Smooth muscle cell (in vitro differentiated cells): ENCODE results near the gene KMT2D. TPM values are rescaled to one million over a fixed set of nuclear protein-coding genes. Genes with fewer than 3 reads are reported as not detected.
A peak's percentile ranks its signal among the peaks of the same experiment; 100 is the strongest.

ENCODE experiments used
- DNase-seq: peaks from one replicate; lab custom pipeline; 2025; ENCODE audit not compliant: unreplicated experiment; lab: John Stamatoyannopoulos, UW
- H2AFZ ChIP-seq: fragments of 200-600 bp; sonication (generic); 2 replicates; pipeline ENCODE4 v1.6.0; 2016; ENCODE audit warnings: antibody characterized with exemption, low read depth, mild to moderate bottlenecking
- H3F3A ChIP-seq: fragments of 200-600 bp; sonication (generic); 2 replicates; pipeline ENCODE4 v1.6.0; 2017; ENCODE audit warnings: antibody characterized with exemption, low read depth
- H3K27ac ChIP-seq: fragments of 200-600 bp; sonication (generic); 2 replicates; pipeline ENCODE4 v1.5.1; 2016; ENCODE audit warnings: low read depth, mild to moderate bottlenecking
- H3K27me3 ChIP-seq: fragments of 200-600 bp; sonication (generic); 2 replicates; pipeline ENCODE4 v1.6.1; 2016; ENCODE audit warnings: low read depth, mild to moderate bottlenecking
- H3K36me3 ChIP-seq: fragments of 200-600 bp; sonication (generic); 2 replicates; pipeline ENCODE4 v1.5.1; 2016; ENCODE audit warnings: low read depth
- H3K4me1 ChIP-seq: fragments of 200-600 bp; sonication (generic); 2 replicates; pipeline ENCODE4 v1.5.1; 2016; ENCODE audit warnings: low read depth
- H3K4me2 ChIP-seq: fragments of 200-600 bp; sonication (generic); 2 replicates; pipeline ENCODE4 v1.6.0; 2016; ENCODE audit warnings: mild to moderate bottlenecking
- H3K4me3 ChIP-seq: fragments of 200-600 bp; sonication (generic); 2 replicates; pipeline ENCODE4 v1.5.1; 2016; ENCODE audit warnings: mild to moderate bottlenecking
- H3K79me2 ChIP-seq: fragments of 200-600 bp; sonication (generic); 2 replicates; pipeline ENCODE4 v1.6.0; 2016; ENCODE audit warnings: low read depth, mild to moderate bottlenecking
- H3K9ac ChIP-seq: fragments of 200-600 bp; sonication (generic); 2 replicates; pipeline ENCODE4 v1.6.0; 2016; ENCODE audit warnings: low read depth
- H3K9me3 ChIP-seq: fragments of 200-600 bp; sonication (generic); replicated peaks from 2 replicates; pipeline ENCODE4 v1.5.1; 2016; ENCODE audit warnings: low read depth
- H4K20me1 ChIP-seq: fragments of 200-600 bp; sonication (generic); 2 replicates; pipeline ENCODE4 v1.6.0; 2016; ENCODE audit warnings: low read depth
- WGBS: methylation state at CpG from one replicate; pipeline ENCODE4 v1.1.7; 2016; ENCODE audit warnings: low lambda C conversion rate; 5-methylcytosine and 5-hydroxymethylcytosine counted together
- polyA plus RNA-seq: library from polyadenylated mRNA; unstranded; fragments of >200 nt; fragmentation: Nextera tagmentation; extraction: Ambion mirVana; gene quantifications from 2 replicates; pipeline ENCODE4 v1.2.1, GENCODE V29; 2016
- total RNA-seq: library from RNA; depleted of rRNA; stranded (reverse); fragments of >200 nt; gene quantifications from 2 replicates; pipeline ENCODE4 v1.2.3, GENCODE V29; 2014
- TF ChIP-seq, protein P1 (sequence below): fragments of 200-600 bp; sonication (generic); IDR thresholded peaks from 2 replicates; pipeline ENCODE4 v1.5.1; 2017; ENCODE audit warnings: borderline replicate concordance, mild to moderate bottlenecking, antibody characterized with exemption; ENCODE audit not compliant: insufficient read depth, poor library complexity, severe bottlenecking

KMT2D gene
- total and polyA plus RNA-seq, 2 experiments from 2014 or later, result 24.6 to 25.9 TPM

DNA sequence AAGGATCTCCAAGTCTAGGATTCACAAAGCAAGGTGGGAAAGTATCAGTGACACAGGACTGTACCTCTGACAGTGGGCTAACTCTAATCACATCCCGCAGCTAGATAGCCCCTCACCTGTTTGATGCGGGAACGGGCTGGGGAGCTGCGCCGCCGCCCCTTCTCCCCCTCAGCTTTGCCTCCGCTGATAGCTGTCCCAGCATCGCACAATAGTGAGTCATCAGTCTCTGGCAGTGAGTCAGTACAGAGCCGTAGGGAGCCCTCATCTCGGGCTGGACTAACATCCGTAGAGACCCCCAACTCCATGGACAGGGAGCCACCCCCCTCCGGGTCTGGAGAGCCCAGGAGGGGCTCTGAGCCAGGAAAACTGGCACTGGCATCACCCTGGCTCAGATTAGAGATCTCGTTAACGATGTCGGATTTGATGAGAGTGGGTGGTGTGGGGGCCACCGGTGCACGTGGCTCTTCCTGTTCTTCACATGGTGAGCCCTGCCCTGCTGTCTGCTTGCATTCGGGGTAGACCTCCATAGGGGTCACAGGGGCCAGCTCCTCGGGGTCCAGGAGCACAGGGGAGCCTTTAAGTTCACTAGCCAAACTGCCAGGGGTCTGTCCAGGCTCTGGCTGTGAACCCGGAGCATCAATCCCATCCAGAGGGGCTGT, 10.9 kb downstream of the KMT2D start:
- Histone ChIP-seq H3K27ac (peak overlapping the region; percentile 50), H3F3A (no peaks in the 10 kb centered on the region), H3K9me3 (no peaks in the 10 kb centered on the region), H3K4me3 (no peak overlapping the region), H3K4me1 (no peaks in the 10 kb centered on the region), H2AFZ (no peak overlapping the region), H3K36me3 (peaks cover 6% of the 10 kb centered on the region), H3K27me3 (no peaks in the 10 kb centered on the region), H3K9ac (no peak overlapping the region), H4K20me1 (peaks cover 68% of the 10 kb centered on the region), H3K79me2 (peaks cover 14% of the 10 kb centered on the region), H3K4me2 (peak overlapping the region; percentile 16)
- 49% methylated on average over 20 of the region's 20 CpGs for WGBS
- no peak for DNase-seq
- TF ChIP-seq, protein P1, sequence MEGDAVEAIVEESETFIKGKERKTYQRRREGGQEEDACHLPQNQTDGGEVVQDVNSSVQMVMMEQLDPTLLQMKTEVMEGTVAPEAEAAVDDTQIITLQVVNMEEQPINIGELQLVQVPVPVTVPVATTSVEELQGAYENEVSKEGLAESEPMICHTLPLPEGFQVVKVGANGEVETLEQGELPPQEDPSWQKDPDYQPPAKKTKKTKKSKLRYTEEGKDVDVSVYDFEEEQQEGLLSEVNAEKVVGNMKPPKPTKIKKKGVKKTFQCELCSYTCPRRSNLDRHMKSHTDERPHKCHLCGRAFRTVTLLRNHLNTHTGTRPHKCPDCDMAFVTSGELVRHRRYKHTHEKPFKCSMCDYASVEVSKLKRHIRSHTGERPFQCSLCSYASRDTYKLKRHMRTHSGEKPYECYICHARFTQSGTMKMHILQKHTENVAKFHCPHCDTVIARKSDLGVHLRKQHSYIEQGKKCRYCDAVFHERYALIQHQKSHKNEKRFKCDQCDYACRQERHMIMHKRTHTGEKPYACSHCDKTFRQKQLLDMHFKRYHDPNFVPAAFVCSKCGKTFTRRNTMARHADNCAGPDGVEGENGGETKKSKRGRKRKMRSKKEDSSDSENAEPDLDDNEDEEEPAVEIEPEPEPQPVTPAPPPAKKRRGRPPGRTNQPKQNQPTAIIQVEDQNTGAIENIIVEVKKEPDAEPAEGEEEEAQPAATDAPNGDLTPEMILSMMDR, result no peak

DNA sequence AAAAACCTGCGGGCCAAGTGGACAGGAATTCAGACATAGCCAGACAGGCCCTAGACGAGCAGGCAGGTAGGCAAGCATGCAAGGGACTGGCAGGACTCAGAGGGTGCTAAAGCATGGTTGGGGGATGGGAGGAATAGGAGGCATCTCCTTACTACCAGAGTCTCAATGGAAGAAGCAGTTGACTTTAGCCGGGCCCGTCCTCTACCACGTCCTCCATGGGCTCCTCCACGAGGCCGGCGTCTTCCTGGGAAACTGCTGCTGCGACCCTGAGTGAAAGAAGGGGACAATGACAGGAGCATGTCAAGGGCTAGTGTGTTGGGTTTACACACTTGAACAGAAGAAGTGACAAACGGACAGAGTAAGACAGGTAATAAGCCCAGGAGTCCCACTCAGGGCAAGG, 11.6 kb downstream of the KMT2D start:
- Histone ChIP-seq H2AFZ (no peak overlapping the region), H4K20me1 (peaks cover 67% of the 10 kb centered on the region), H3K4me3 (no peak overlapping the region), H3K9me3 (no peaks in the 10 kb centered on the region), H3F3A (no peaks in the 10 kb centered on the region), H3K79me2 (peaks cover 7% of the 10 kb centered on the region), H3K4me1 (no peaks in the 10 kb centered on the region), H3K27me3 (no peaks in the 10 kb centered on the region), H3K36me3 (peaks cover 6% of the 10 kb centered on the region), H3K27ac (peak overlapping the region; percentile 50), H3K4me2 (no peak overlapping the region), H3K9ac (no peak overlapping the region)
- TF ChIP-seq, protein P1, result no peak
- no peak for DNase-seq
- WGBS, result 96% methylated on average over 10 of the region's 10 CpGs

DNA sequence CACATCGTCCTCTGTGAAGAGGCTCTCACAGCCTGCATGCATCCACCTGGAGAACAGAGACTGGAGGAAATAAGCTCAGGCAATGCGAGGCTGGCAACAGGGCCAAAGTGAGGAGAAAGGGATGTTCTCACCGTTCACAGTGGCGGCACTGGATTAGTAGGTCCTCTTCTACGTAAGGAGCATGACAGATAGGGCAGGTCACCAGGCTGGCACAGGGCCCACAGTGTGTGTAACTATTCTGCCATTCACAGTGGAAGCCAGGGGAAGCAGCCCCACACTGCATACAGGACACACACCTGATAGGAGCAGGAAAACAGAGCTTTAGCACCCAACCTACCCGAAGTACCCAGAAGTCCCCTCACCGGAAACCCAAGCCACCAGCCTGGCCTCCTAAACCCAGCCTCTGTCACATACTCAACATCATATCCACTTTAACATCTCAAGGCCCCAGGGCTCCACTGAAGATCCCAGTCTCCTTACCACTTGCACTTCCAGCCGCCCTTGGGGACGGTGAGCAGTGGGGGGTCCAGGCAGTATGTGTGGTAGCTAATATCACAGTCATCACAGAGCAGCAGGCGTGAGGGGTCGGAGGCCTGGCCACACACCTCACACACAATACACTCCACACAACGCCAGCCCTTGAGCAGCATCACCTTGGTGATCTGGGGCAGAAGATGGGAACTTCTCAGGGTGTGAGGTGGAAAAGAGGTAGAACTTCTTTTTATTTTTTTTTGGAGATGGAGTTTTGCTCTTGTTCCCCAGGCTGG, 14.3 kb downstream of the KMT2D start:
- TF ChIP-seq, protein P1, result no peak
- no peak overlapping the region for H3K4me3 ChIP-seq
- H4K20me1 ChIP-seq, result peaks cover 50% of the 10 kb centered on the region
- peaks cover 6% of the 10 kb centered on the region for H3K36me3 ChIP-seq
- no peaks in the 10 kb centered on the region for H3K9me3 ChIP-seq
- H3K79me2 ChIP-seq, result peaks cover 5% of the 10 kb centered on the region
- no peak overlapping the region for H3K4me2 ChIP-seq
- no peak for DNase-seq
- no peak overlapping the region for H2AFZ ChIP-seq
- no peaks in the 10 kb centered on the region for H3K4me1 ChIP-seq
- no peaks in the 10 kb centered on the region for H3F3A ChIP-seq
- H3K9ac ChIP-seq, result no peak overlapping the region
- no peaks in the 10 kb centered on the region for H3K27me3 ChIP-seq
- no peak overlapping the region for H3K27ac ChIP-seq
- 99% methylated on average over 12 of the region's 12 CpGs for WGBS
